ENCODE results near the gene TRMO.

GRCh38 chr9:97868859-97869258, 53.4 kb downstream of the TRMO start:
- no peak for TF ChIP-seq CTCF (IDR thresholded peaks at IDR 0.05)
- no peak for TF ChIP-seq ZFX (IDR thresholded peaks at IDR 0.05; ENCODE audit: borderline replicate concordance)

Measured in 22Rv1 (cell line).